DND-41 (cell line): ENCODE data around the gene MIEF1.

Source experiments
- ATAC-seq: fragments of 200-7000 bp; cut with Tn5 transposase; 3 replicates; pipeline ENCODE4 v1.9.1; 2021; ENCODE audit warnings: low read depth; ENCODE audit not compliant: insufficient read depth
- DNase-seq: peaks from one replicate; pipeline ENCODE4 v3.0.0-alpha.2; 2020
- H2AFZ ChIP-seq: 2 replicates; pipeline ENCODE4 v1.6.0; 2012; ENCODE audit warnings: low read depth, low read length
- H3K27ac ChIP-seq: 2 replicates; pipeline ENCODE4 v1.5.1; 2012; ENCODE audit warnings: low read length, inconsistent platforms
- H3K27me3 ChIP-seq: fragments of 200-600 bp; sonication (generic); 2 replicates; pipeline ENCODE4 v1.6.0; 2012; ENCODE audit warnings: low read length, mild to moderate bottlenecking, inconsistent platforms; ENCODE audit not compliant: insufficient read depth, poor library complexity
- H3K36me3 ChIP-seq: 2 replicates; pipeline ENCODE4 v1.5.1; 2012; ENCODE audit warnings: low read length, inconsistent platforms; ENCODE audit not compliant: insufficient read depth
- H3K4me1 ChIP-seq: 2 replicates; pipeline ENCODE4 v1.5.1; 2012; ENCODE audit warnings: mild to moderate bottlenecking, low read length; ENCODE audit not compliant: insufficient read depth
- H3K4me2 ChIP-seq: 2 replicates; pipeline ENCODE4 v1.6.0; 2012; ENCODE audit warnings: mild to moderate bottlenecking, moderate library complexity, low read length, inconsistent platforms; ENCODE audit not compliant: insufficient read depth
- H3K4me3 ChIP-seq, 2 experiments: fragments of 200-600 bp in 1 of 2; shearing (Covaris generic) in 1 of 2; 2 replicates each; pipeline ENCODE4 v1.5.1; 2012 to 2016; ENCODE audit warnings: inconsistent platforms in 2 of 2, low read length in 2 of 2, mild to moderate bottlenecking in 2 of 2, low read depth in 1 of 2, moderate library complexity in 1 of 2
- H3K79me2 ChIP-seq: 2 replicates; pipeline ENCODE4 v1.6.0; 2012; ENCODE audit warnings: low read length, inconsistent platforms; ENCODE audit not compliant: insufficient read depth
- H3K9ac ChIP-seq: 2 replicates; pipeline ENCODE4 v1.6.0; 2012; ENCODE audit warnings: low read depth, mild to moderate bottlenecking, inconsistent platforms, low read length, moderate library complexity
- H3K9me3 ChIP-seq: 2 replicates; pipeline ENCODE4 v1.5.1; 2012; ENCODE audit warnings: low read length, moderate library complexity, mild to moderate bottlenecking, inconsistent platforms; ENCODE audit not compliant: insufficient read depth, severe bottlenecking
- H4K20me1 ChIP-seq: 2 replicates; pipeline ENCODE4 v1.6.0; 2012; ENCODE audit warnings: low read length; ENCODE audit not compliant: insufficient read depth
- EZH2 ChIP-seq: IDR thresholded peaks from 3 replicates; pipeline ENCODE4 v1.6.1; 2012; ENCODE audit warnings: borderline replicate concordance, low read depth, mild to moderate bottlenecking, moderate library complexity, low read length, inconsistent platforms; ENCODE audit not compliant: severe bottlenecking
- TF ChIP-seq, protein P1 (sequence below): IDR thresholded peaks from 2 replicates; pipeline ENCODE4 v1.5.1; 2012; ENCODE audit warnings: borderline replicate concordance, low read length, moderate library complexity, mild to moderate bottlenecking; ENCODE audit not compliant: poor library complexity, severe bottlenecking; ENCODE audit errors: extremely low read depth

Gene MIEF1

DNA sequence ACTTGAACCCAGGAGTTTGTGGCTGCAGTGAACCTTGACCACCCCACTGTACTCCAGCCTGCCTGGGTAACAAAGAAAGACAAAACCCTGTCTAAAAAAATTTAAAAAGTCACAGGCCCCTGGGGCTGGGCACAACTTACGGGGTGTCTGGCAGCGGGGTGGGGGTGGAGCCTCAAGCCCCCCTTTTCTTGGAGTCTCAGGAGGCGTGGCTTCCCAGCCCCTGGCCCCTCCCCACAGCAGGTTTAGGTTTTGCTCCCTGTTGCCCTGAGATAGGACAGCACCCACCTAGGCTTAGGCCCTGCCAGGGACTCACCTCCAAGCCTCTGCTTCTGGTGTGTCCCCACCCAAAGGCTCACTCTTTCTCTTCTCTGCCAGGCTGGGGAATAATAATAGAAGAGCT, 22.8 kb upstream of the MIEF1 start:
- no peaks in the 10 kb centered on the region for H3K79me2 ChIP-seq

DNA sequence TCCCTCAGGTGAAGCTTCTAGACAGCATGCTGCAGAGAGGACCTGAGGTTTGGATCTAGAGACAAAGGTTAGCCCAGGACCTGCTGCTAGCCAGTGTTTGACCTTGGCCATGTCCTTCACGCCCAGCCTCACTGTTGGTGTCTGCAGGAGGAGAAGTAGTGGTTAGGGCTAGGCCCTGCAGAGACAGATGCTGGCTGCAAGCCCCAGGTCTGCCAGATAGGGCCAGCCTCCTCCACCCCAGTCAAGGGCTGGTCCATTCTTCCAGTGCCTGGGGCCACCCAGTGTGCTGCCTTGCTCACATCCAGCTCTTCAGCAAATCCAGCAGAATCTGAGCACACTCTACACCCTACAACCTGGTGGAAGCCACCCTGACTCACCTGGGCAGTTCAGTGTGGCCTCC, 21.5 kb upstream of the MIEF1 start:
- Histone ChIP-seq H2AFZ (no peak overlapping the region), H3K9ac (no peak overlapping the region), H3K4me2 (no peak overlapping the region), H3K27ac (no peak overlapping the region), H3K9me3 (no peaks in the 10 kb centered on the region), H3K36me3 (no peaks in the 10 kb centered on the region), H3K4me3 (no peak overlapping the region), H4K20me1 (peaks cover 8% of the 10 kb centered on the region), H3K79me2 (no peaks in the 10 kb centered on the region), H3K27me3 (no peaks in the 10 kb centered on the region), H3K4me1 (no peaks in the 10 kb centered on the region)
- no peak for DNase-seq
- TF ChIP-seq, protein P1, sequence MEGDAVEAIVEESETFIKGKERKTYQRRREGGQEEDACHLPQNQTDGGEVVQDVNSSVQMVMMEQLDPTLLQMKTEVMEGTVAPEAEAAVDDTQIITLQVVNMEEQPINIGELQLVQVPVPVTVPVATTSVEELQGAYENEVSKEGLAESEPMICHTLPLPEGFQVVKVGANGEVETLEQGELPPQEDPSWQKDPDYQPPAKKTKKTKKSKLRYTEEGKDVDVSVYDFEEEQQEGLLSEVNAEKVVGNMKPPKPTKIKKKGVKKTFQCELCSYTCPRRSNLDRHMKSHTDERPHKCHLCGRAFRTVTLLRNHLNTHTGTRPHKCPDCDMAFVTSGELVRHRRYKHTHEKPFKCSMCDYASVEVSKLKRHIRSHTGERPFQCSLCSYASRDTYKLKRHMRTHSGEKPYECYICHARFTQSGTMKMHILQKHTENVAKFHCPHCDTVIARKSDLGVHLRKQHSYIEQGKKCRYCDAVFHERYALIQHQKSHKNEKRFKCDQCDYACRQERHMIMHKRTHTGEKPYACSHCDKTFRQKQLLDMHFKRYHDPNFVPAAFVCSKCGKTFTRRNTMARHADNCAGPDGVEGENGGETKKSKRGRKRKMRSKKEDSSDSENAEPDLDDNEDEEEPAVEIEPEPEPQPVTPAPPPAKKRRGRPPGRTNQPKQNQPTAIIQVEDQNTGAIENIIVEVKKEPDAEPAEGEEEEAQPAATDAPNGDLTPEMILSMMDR, result no peak
- no peak for TF ChIP-seq EZH2
- no peak for ATAC-seq

More for the DNA sequence above, 22.8 kb upstream of the MIEF1 start:
- Histone ChIP-seq H3K4me2 (no peak overlapping the region), H3K4me1 (no peaks in the 10 kb centered on the region), H3K36me3 (no peaks in the 10 kb centered on the region), H3K27me3 (peaks cover 3% of the 10 kb centered on the region), H3K4me3 (no peak overlapping the region), H3K27ac (no peak overlapping the region), H2AFZ (no peak overlapping the region), H3K9ac (no peak overlapping the region), H3K9me3 (no peaks in the 10 kb centered on the region), H4K20me1 (peaks cover 8% of the 10 kb centered on the region)
- TF ChIP-seq, protein P1, result no peak
- no peak for TF ChIP-seq EZH2
- ATAC-seq (no peak), DNase-seq (no peak)

DNA sequence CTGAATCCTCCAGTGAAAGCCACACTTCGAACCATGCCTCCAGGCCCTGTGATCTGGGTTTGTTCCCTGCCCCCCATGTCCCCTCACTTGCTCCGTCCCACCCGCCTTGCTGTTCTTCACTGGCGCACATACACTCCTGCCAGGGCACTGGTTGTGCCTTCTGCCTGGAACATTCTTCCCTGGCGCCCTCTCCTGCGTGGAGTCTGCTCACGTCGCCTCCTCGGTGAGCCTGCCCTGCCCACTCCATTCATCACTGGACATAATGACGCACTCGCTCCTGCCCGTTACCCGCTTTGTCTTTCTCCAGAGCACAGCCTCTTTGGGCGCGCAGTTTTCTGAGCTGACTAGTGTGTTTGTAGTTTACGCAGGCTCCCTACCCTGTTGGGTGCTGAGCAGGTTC, 21.0 kb upstream of the MIEF1 start:
- no peaks in the 10 kb centered on the region for H3K4me1 ChIP-seq
- no peaks in the 10 kb centered on the region for H3K36me3 ChIP-seq
- no peak overlapping the region for H3K27ac ChIP-seq
- no peaks in the 10 kb centered on the region for H3K27me3 ChIP-seq
- H4K20me1 ChIP-seq, result peaks cover 8% of the 10 kb centered on the region
- no peaks in the 10 kb centered on the region for H3K79me2 ChIP-seq
- DNase-seq (no peak), ATAC-seq (no peak)
- no peak overlapping the region for H3K4me3 ChIP-seq
- TF ChIP-seq, protein P1, result no peak
- no peak for TF ChIP-seq EZH2
- H3K9ac ChIP-seq, result no peak overlapping the region
- no peaks in the 10 kb centered on the region for H3K9me3 ChIP-seq
- no peak overlapping the region for H3K4me2 ChIP-seq
- H2AFZ ChIP-seq, result no peak overlapping the region

DNA sequence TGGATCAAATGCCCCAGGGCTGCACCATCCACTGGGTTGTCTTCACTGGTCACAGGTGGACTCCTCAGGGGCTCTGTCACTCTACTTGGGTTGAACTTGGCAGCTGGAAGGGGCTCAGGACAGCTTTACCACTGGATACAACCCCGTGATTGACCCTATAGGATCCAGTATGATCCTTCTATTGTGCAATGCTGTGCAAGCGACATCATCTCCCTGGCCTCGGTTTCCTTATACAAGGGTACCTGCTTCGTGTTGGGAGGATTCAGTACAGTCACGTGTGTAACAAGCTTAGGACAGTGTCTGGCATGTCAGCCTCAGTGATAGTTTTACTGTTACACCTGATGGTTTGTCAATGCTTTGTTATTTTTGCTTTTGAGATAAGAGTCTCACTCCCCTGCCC, 20.5 kb upstream of the MIEF1 start:
- Histone ChIP-seq H3K79me2 (no peaks in the 10 kb centered on the region), H3K4me3 (no peak overlapping the region), H3K4me2 (no peak overlapping the region), H3K27me3 (no peaks in the 10 kb centered on the region), H3K27ac (no peak overlapping the region), H3K4me1 (no peaks in the 10 kb centered on the region), H3K9ac (no peak overlapping the region), H3K9me3 (no peaks in the 10 kb centered on the region), H4K20me1 (peaks cover 8% of the 10 kb centered on the region), H3K36me3 (no peaks in the 10 kb centered on the region), H2AFZ (no peak overlapping the region)
- TF ChIP-seq, protein P1, result no peak
- TF ChIP-seq EZH2, result no peak
- DNase-seq (no peak), ATAC-seq (no peak)
